GM21381 (cell line): ENCODE measurements around the gene KRT81.
"Not testable (repeated sequence)": the region's sequence is repeated elsewhere in the genome, so short reads cannot be mapped to it uniquely, and the experiment has no call there.

Experiments used
- ATAC-seq: cut with Tn5 transposase; IDR thresholded peaks from one replicate; pipeline ENCODE4 v1.9.1; 2021; ENCODE audit warnings: mild to moderate bottlenecking, moderate library complexity; ENCODE audit not compliant: unreplicated experiment

Gene KRT81

GRCh38 chr12:52255926-52256583, 35.3 kb downstream of the KRT81 start:
- no peak for ATAC-seq

- no peak for ATAC-seq
These were observed 36.2 kb downstream of the KRT81 start for GRCh38 chr12:52254965-52255751.

GRCh38 chr12:52254180-52254964, 37.0 kb downstream of the KRT81 start:
- no peak for ATAC-seq

- no peak for ATAC-seq
These were observed 37.7 kb downstream of the KRT81 start for GRCh38 chr12:52253391-52254179.

- no peak for ATAC-seq
These were observed 38.5 kb downstream of the KRT81 start for GRCh38 chr12:52252728-52253343.

GRCh38 chr12:52252175-52252615, 39.1 kb downstream of the KRT81 start:
- not testable (repeated sequence) for ATAC-seq

GRCh38 chr12:52251367-52252051, 39.8 kb downstream of the KRT81 start:
- no peak for ATAC-seq

- ATAC-seq: no peak
These were observed 41.0 kb downstream of the KRT81 start for GRCh38 chr12:52250048-52250990.

GRCh38 chr12:52249511-52250047, 41.8 kb downstream of the KRT81 start:
- no peak for ATAC-seq

- no peak for ATAC-seq
These were observed 42.5 kb downstream of the KRT81 start for GRCh38 chr12:52248541-52249461.

- ATAC-seq: no peak
These were observed 43.5 kb downstream of the KRT81 start for GRCh38 chr12:52247622-52248540.

- ATAC-seq: no peak
These were observed 44.4 kb downstream of the KRT81 start for GRCh38 chr12:52246720-52247621.

GRCh38 chr12:52245962-52246569, 45.3 kb downstream of the KRT81 start:
- ATAC-seq: no peak

- ATAC-seq: no peak
These were observed 45.9 kb downstream of the KRT81 start for GRCh38 chr12:52245259-52245961.
